Measurements from ENCODE around the gene DDX41. TPM values are rescaled to one million over a fixed set of nuclear protein-coding genes. Genes with fewer than 3 reads are reported as not detected.
"Not testable (repeated sequence)": the region's sequence is repeated elsewhere in the genome, so short reads cannot be mapped to it uniquely, and the experiment has no call there.

DDX41 gene
- total RNA-seq, 1 experiment from 2014 or later: 269 TPM

DNA sequence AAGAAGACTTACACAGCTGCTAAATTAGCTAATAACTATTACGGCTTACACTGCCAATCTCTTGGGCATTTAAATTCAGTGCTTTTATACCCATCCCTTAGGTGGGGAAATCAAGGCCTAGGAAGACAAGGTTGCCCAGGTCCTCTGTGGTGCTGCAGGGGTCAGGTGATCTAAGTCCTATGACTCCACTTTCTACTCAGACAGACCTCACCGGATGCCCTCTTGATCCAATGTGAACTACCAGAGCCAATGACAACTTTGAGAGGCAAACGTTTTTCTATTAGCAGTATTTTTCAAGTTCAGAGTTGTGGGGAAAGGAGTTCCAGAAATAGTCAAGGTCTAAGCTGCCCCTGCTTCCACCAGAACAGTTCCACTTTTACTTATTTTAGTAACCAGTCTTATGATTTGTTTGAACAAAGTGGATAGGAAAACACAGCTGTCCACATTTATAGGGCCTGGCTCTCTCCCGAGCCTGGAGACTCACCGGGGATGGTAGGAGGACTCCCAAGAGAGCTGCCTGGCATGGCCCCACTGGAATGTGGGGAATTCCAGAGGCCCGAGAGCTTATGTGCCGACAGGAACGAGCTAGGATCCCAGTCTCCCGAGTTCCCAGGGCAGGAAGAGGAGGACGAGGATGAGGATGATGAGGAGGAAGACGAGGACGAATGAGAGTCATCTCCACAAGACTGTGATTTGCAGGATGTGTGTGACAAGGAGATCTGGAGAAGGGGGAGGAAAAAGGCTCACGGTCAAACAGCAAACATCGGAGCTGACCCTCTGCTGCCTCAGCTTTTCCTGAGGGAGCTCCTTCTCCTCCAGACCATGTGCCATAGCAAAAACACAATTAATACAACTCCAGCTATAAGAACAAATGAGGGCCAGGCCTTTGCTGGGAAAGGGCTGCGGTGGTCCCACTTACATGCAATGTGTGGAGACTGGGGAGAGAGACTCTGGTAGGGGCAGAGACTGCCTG, 20.9 kb upstream of the DDX41 start:
- no peak for DNase-seq (ENCODE audit: low spot score)

- DNase-seq (ENCODE audit: low spot score): no peak
Measured at GRCh38 chr5:177536386-177536785, 19.6 kb upstream of the DDX41 start.

GRCh38 chr5:177535125-177535524, 18.4 kb upstream of the DDX41 start:
- DNase-seq (ENCODE audit: low spot score): no peak

DNA sequence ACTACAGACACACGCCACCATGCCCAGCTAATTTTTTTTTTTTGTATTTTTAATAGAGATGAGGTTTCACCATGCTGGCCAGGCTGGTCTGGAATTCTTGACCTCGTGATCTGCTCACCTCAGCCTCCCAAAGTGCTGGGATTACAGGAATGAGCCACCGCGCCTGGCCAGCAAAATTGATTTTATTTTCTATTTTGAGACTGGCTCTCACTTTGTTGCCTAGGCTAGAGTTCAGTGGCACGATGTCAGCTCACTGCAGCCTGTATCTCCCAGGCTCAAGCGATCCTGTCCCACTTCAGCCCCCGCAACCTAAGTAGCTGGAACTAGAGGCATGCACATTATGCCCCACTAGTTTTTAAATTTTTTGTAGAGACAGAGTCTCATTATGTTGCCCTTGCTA, 17.7 kb upstream of the DDX41 start:
- DNase-seq (ENCODE audit: low spot score): not testable (repeated sequence)

DNA sequence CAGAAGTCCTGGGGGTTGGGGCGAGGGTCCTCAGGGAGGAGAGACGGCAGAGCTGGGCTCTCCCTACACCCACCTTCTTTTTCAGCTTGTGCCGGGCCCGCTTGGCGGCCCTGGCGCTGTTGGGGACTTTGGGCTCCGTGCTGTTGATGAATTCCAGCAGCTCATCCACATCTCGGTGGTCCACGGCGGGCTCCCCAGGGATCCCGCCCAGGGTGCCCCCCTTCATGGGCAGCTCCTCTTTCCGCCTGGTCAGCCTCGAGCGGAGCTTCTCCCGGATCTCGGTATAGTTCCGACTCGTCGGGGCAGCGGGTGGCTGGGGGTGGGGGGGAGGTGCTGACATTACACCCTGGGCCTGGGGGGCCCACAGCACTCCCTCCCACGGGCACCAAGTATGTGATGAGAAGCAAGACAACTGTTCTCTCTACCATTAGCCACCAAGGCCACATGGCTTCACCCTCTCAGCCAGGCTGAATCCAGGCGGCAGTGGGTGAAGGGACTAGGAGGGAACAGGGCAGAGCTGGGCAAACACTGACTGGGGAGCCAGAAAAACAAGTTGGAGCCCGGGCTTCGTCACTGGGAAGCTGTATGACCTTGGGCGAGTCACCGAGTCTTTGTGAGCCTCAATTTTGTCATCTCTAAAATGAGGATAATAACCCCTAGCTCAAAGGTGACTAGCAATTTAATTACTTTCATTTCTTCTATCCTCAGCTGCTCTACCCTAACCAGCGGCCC, 14.6 kb upstream of the DDX41 start:
- peak; percentile 81 for DNase-seq (ENCODE audit: low spot score)

DNA sequence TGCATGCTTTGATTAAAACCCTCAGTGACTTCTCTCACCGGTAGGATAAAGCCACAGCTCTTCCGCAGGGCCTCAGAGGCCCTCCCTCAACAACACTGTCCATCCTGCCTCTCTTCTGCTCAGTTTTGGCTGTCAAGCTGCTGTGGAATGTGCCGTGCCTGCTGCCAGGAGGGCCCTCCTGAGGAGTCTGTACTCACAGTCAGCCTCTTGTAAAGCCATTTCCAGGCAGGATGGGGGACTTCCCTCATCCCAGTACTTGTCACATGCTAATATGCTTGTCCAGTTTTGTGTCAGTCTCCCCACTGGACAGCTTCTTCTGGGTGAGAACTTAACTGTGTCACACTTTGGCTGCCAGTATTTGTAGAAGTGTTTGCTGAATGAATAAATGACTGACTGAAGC, 13.9 kb upstream of the DDX41 start:
- no peak for DNase-seq (ENCODE audit: low spot score)

DNA sequence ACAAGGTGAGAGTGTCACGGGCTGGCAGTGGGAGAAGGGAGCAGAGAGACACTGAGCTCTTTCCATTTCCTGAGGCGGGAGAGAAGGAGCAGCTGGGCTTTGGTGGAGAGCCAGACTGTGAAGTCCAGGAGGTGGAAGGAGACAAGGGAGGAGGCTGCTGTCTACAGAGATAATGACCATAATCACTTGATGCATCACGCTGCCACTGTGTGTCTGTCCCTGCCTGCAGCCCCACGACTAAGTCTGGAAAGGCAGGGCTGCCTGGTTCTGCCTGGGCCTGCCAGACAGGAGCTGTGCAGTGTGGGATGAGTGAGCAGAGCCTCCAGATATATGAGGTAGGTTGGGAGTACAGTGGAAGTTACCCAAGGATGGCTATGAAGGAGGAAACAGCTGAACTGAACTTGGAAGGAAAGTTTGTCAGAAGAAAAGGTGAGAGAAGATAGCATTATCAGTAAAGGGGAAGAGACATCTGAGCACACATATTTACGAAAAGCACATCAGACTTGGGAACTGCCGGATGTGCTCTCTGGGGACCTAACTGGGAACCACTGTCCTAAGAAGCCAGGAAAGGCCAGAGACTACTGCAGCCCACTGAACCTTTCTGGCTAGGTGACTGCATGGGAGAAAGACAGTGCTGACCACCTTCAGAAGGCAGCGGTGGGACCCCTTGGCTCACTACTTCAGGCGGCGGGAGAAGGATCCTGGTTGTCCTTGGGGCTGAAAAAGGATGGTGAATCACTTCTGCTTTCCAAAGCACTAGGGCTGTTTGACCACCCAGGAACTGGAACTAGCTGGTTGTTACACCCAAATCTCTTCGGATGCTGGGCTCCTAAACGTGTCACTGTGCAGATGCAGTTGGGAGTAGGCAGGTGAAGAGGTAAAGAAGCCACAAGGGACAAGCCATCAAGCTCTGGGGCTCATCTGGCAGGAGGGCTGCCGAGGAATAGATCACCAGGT, 12.8 kb upstream of the DDX41 start:
- no peak for DNase-seq (ENCODE audit: low spot score)

DNA sequence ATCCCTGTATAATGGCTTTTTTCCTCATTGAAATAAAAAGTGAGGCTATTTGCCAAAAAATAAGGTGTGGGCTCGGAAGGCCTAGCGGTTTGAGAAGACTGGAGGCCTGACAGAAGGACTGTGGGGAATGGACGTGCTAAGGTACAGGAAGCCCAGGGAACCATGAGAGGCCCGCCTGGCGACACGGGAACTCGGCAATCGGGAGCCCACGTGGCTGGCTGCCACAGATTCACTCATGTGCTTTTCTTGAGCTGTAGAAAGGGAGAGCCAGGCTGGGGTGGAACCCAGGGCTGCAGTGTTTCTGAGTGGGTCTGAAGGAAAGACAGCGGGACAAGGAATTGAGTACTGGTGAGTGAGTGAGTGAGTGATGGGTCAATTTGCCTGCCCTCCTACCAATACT, 11.9 kb upstream of the DDX41 start:
- no peak for DNase-seq (ENCODE audit: low spot score)

- no peak for DNase-seq (ENCODE audit: low spot score)
Measured at GRCh38 chr5:177527595-177527994, 10.8 kb upstream of the DDX41 start.

DNA sequence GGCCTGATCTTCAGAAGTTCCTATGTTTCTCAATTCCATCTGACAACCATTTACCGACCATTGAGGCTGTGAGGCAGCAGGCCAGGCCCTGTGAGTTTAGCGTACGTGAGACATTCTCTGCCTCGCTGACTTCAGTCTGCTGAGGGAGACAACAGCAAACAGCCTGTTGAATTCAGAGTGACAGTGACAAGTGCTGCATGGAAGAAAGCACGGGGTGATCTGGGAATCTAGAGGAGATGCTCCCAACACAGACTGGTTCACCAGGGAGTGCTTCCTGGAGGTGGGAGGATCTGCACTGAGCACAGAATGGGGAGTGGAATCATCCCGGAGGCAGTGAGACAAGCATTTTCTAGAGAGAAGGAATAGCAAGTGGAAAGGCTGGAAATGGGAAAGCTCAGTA, 10.0 kb upstream of the DDX41 start:
- DNase-seq (ENCODE audit: low spot score): no peak

DNA sequence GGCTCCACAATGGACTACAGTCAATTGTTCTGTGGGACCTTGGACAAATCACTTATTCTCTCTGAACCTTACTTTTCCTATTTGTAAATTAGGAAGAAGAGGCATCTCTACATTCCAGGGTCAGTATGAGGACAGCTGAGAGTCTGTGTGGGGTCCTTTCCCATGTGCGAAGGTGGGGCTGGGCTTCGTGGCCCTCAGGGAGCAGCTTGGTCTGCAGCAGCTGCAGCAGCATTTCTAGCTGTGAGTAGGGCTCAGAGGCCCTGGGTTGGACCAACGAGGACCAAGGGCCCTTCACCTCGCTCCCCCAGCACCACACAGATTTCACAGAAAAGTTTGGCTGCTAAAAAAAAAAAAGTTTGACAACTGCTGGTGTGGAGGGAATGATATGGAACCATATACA, 9.4 kb upstream of the DDX41 start:
- no peak for DNase-seq (ENCODE audit: low spot score)

DNA sequence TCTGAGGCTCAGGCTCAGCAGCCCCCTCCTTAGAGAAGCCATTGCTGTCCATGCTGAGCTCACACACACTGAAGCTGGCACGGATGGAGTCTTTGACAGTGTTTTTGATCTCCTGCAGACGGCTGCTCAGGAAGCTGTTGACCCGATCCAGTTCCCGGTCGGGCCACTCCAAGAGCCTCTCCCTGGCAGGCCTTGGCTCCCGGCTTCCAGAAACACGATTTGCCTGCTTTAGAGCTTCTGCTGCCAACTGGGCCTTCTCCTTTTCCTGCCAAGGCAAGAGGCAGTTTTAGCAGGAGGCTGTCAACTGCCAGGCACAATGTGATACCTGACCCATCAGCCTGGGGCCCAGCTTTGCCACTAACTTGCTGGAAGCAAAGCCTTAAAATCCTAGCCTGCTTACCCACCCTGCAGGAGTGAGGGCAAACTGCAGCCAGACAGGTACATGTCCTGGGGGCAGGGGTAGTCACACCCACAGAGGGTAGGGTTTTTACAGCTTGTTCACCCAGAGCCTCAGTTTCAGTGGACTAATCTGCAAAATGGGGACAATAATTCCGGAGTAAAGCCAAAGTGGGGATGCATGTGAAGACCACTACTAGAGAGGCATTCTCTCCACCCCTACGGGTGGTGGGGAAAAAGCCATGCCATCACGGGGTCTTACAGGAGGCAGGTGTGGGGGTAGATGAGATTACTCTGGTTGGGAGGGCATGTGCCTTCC, 8.3 kb upstream of the DDX41 start:
- DNase-seq (ENCODE audit: low spot score): no peak

DNA sequence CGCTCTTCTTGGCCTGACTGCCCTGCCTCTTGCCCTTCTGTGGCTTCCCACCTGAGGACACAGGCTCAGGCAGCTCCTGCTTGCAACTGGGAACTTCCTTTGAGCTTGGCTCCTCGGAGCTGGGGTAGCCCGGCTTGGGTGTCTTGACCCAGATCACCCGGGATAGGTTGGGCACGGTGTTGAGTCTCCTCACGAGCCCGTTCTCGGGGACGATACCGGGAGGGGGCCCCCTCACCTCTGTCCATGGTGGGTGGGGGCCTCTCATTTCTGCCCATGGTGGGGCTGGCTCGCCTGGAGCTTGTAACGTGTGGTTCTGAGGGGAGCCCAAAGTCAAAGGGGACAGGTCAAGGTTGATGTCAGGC, 7.8 kb upstream of the DDX41 start:
- DNase-seq (ENCODE audit: low spot score): no peak

DNA sequence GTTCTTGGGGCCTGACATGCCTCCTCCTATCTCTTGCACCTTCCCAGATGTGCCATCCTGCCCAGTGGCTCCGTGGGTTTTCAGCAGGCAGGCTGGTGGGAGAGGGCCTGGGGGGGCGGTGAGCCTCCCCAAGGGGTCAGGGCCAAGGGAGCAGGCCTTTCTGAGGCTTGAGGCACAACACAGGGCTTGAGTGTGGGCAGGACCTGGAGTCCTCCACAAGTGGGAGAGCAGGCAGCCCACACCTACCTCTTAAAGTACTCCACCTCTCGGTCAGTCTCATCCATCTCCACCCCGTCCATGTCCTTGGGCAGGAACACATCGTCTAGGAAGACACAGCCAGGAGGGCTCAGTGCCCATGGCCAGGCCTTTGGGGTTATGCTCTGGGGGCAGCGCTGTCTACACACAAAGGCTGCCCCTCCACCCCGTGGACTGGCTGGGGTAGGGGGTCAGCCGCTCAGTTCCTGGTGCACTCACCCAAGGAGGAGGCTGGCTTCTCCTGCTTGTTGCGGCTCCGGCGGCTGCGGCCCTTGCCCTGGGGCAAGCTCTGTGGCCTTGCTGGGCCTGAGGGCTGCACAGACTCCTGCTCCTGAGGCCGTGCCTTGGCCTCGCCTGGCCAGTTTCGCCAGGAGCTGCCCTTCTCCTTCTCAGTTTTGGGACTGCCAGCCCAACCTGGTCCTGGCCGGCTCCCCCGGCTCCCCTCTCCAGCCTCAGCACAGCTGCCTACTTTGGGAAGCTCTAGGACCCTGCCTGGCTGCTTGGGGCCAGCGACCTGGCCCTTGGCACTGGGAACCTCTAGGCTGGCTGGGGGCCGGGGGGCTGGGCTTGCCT, 7.2 kb upstream of the DDX41 start:
- no peak for DNase-seq (ENCODE audit: low spot score)

DNA sequence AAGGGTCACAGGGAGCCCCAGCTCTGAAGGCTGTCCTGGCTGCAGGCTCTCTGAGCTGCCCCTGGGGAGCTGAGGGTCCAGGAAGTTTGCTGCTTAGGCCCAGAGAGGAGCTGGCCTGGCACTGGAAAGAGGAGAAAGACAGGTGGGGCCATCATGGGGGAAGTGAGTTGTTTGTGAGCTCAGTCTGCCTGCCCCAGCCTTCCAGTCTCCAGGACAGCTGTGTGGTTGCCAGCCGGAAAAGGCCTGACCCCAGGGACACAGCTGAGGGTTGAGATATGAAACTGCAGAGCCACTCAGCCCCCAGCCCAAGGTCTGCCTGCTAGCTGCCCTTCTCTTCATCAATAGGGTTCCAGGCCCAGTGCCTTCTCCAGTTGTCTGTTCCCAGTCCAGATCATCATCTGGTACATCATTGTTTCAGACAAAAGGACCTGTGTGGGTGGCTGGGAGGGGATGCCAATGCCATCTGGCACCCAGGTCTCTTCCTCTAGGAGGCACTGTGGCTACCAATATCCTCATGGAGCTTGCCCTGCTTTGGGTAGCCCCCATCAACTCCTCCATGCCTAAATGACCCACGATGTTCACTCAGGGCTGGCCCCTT, 4.3 kb upstream of the DDX41 start:
- no peak for DNase-seq (ENCODE audit: low spot score)

GRCh38 chr5:177520271-177520670, 3.5 kb upstream of the DDX41 start:
- no peak for DNase-seq (ENCODE audit: low spot score)

GRCh38 chr5:177519463-177520235, 2.9 kb upstream of the DDX41 start:
- no peak for DNase-seq (ENCODE audit: low spot score)

DNA sequence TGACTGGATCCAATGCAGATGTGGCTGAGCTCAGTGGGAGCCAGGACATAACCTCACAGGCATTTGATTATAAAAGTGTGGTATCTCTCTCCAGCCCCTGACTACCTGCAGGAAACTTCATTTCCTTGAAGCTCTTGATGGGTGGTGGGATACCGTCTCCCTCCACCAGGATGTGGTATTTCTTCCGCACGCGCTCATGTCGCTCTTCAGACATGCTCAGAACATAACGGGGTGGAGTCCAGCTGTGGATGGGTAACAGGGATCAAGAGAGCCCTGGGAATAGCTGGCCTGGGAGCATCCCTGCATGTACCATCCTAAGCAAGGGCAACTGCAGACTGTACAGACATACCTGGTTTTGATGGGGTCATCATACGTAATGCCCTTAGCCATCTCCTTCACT, 1.2 kb downstream of the DDX41 start:
- DNase-seq (ENCODE audit: low spot score): no peak

DNA sequence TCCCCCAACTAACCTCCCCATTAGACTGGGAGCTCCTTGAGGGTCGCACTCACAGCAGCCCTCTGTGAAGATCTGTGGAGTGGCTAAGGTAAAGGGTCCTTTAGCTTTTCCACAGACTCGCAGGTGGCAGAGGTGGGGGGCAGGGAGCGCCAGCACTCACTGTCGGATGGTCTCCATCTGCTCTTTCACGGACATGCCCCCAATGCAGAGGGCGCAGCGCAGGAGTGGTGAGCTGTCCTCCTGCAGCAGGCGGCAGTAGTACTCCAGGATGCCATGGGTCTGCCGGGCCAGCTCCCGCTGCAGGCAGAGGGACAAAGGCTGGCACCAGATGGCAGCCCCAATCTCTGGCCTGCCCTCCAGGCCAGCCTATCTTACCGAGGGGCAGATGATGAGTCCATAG, 2.2 kb downstream of the DDX41 start:
- no peak for DNase-seq (ENCODE audit: low spot score)

All from HT-29 (cell line).